GM18498 (cell line): ENCODE results near the gene HRC.
"Not testable (repeated sequence)": the region's sequence is repeated elsewhere in the genome, so short reads cannot be mapped to it uniquely, and the experiment has no call there.

ENCODE experiments used
- ATAC-seq: cut with Tn5 transposase; IDR thresholded peaks from one replicate; pipeline ENCODE4 v1.9.1; 2021; ENCODE audit warnings: mild to moderate bottlenecking, moderate library complexity; ENCODE audit not compliant: unreplicated experiment

Gene HRC, protein sequence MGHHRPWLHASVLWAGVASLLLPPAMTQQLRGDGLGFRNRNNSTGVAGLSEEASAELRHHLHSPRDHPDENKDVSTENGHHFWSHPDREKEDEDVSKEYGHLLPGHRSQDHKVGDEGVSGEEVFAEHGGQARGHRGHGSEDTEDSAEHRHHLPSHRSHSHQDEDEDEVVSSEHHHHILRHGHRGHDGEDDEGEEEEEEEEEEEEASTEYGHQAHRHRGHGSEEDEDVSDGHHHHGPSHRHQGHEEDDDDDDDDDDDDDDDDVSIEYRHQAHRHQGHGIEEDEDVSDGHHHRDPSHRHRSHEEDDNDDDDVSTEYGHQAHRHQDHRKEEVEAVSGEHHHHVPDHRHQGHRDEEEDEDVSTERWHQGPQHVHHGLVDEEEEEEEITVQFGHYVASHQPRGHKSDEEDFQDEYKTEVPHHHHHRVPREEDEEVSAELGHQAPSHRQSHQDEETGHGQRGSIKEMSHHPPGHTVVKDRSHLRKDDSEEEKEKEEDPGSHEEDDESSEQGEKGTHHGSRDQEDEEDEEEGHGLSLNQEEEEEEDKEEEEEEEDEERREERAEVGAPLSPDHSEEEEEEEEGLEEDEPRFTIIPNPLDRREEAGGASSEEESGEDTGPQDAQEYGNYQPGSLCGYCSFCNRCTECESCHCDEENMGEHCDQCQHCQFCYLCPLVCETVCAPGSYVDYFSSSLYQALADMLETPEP

DNA sequence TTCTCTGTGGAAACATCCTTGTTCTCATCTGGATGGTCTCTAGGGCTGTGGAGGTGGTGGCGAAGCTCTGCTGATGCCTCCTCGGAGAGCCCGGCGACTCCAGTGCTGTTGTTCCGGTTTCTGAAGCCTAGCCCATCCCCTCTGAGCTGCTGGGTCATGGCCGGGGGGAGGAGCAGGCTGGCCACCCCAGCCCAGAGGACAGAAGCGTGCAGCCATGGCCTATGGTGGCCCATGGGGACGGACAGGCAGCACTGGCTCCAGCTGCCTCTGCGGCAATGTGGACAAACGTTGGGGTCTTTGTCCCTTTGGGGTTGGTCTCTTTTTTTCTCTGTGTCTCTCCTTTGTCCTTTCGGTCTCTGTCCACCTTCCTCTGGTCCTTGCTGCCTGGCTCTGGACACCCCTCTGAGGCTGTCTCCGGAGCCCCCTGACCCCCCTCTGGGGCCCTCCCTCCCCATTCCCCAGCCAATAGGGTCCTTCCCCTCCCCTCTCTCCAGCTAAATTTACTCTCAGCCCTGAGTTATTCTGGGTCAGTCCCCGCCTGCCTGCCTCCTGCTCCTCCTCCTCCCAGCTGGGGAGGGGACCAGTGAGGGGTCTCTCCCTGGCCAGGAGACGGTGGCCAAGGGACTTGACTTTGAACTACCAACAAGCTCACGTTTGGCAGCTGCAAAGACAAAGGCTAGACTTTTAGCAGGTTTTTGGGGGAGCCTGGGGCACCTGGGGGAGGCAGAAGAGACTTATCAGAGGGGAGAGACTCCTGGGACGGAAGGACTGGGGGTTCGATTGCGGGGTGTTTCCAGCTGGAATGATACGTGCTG is at the start of gene HRC:
HRC (minus strand) TSS at position 392 of the 815 bp plus-strand sequence; CDS start at position 233, 159 bp downstream.
- ATAC-seq, result no peak

DNA sequence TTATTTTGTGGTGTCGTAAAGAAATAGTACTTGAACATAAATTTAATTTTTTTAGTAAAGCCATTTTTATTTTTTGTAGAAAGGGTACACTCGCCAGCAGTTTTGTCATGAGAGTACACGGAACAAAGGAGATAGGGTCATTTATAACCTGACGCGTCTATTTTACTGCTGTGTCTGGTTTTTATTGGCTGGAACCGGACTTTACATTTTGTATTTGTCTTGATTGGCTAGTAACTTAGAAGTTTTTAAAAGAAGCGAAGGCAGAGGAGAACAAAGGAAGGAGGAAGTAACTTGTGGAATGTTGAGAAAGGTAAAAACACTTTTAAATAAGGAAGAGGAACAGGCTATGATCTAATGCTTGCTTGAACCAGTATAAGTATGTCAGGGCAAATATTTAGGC is 45.8 kb upstream of the HRC start:
- no peak for ATAC-seq

GRCh38 chr19:49200238-49200862 is 45.2 kb upstream of the HRC start:
- no peak for ATAC-seq

- no peak for ATAC-seq
Measured at GRCh38 chr19:49196527-49197240, 41.5 kb upstream of the HRC start.

DNA sequence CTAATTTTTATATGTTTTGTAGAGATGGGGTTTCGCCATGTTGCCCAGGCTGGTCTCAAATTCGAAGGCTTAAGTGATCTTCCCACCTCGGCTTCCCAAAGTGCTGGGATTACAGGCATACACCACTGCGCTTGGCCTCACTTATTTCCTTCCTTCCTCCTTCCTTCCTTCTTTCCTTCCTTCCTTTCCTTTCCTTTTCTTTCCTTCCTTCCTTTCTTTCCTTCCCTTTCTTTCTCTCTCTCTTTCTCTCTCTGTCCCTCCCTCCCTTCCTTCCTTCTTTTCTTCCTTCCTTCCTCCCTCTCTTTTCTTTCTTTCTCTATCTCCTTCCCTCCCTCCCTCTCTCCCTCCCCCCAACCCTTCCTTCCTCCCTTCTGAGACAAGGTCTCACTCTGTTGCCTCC is 39.2 kb upstream of the HRC start:
- ATAC-seq, result no peak

DNA sequence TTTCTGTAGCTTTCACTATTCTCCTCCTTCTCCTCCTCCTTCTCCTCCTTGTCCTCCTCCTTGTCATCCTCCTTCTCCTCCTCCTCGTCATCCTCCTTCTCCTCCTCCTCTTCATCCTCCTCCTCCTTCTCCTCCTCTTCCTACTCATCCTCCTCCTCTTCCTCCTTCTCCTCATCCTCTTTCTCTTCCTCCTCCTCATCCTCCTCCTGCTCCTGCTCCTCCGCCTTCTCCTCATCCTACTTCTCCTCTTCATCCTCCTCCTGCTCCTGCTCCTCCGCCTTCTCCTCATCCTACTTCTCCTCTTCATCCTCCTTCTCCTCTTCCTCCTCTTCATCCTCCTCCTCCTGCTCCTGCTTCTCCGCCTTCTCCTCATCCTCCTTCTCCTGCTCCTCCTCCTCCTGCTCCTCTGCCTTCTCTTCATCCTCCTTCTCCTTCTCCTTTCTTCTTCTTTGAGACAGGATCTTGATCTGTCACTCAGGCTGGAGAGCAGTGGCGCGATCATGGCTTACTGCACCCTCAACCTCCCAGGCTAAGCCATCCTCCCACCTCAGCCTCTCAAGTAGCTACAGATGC is 38.7 kb upstream of the HRC start:
- no peak for ATAC-seq

DNA sequence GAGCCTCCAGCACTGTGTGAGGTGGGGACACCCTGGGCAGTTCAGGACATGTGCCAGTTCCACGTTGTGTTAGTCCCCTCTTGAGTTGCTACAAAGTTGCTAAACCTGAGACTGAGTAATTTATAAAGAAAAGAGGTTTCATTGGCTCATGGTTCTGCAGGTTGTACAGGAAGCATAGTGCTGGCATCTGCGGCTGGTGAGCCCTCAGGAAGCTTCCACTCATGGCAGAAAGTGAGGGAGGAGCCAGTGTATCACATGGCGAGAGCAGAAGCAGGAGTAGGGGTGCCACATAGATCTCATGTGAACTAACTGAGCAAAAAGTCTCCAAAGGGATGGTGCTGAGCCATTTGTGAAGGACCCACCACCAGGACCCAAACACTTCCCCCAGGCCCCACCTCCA is 35.6 kb upstream of the HRC start:
- no peak for ATAC-seq

DNA sequence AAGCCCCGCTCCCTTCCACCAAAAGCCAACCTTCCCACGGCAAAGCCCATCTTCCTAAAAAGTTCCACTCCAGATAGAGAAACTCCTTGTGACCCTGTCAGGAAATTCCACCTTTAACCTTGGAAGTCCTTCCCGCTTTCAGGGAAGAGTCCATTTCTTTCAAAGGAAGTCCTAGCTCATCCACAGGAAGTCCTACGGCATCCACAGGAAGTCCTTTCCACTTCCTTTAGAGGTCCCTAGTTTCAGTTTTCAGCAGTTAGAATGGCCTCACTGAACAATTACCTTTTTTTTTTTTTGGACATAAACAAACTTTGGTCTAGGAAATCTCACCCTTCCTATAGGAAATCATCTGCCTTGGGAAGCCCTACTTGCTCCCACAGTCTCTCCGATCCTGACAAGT is 34.1 kb upstream of the HRC start:
- no peak for ATAC-seq

- ATAC-seq, result no peak
Measured at GRCh38 chr19:49188626-49189200, 33.5 kb upstream of the HRC start.

- no peak for ATAC-seq
Measured at GRCh38 chr19:49186108-49186507, 30.9 kb upstream of the HRC start.

- ATAC-seq, result no peak
Measured at GRCh38 chr19:49182848-49183375, 27.7 kb upstream of the HRC start.

DNA sequence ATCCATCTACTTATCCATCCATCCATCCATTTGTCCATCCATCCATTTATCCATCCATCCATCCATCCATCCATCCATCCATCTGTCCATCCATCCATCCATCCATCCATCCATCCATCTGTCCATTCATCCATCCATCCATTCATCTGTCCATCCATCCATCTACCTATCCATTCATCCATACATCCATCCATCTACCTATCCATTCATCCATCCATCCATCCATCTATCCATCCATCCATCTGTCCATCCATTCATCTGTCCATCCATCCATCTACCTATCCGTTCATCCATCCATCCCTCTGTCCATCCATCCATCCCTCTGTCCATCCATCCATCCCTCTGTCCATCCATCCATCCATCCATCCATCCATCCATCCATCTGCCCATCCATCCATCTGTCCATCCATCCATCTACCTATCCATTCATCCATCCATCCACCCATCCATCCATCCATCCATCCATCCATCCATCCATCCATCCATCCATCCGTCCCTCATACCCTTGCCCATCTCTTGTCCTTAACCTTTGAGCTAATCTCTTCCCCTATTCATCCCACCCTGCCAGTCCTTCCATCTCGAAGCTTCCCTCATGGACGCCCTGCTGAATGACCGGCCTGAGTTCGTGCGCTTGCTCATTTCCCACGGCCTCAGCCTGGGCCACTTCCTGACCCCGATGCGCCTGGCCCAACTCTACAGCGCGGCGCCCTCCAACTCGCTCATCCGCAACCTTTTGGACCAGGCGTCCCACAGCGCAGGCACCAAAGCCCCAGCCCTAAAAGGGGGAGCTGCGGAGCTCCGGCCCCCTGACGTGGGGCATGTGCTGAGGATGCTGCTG is 27.0 kb upstream of the HRC start:
- not testable (repeated sequence) for ATAC-seq

DNA sequence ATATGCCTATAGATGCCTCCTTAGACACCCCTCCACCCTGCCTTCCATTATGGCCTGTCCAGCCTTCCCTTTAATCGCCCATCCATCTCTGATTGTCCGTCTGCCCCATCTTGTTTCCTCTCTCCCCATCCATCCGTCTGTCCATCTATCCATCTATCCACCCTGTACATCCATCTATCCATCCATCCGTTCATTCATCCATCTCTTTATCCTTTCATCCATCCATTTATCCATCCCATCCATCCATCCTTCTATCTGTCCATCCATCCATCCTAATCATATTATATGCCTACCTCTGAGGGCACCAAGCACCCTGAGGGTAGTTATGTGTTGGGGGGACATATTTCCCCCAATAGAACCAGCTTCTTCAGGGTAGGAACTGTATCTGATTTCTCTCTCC is 25.5 kb upstream of the HRC start:
- no peak for ATAC-seq

DNA sequence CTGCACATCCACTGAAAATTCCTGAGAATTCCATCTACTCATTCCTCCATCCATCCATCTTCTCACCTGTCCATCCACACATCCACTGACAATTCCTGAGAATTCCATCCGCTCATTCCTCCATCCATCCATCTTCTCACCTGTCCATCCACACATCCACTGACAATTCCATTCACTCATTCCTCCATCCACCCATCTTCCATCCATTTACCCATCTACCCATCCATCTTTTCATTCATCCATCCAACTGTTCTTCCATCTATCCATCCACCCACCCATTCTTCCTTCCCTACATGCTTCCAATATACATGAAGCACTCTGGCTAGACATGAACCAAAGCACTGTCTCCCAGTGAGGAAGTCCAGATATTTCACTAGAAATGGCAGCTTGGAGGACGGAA is 18.0 kb upstream of the HRC start:
- no peak for ATAC-seq

- ATAC-seq, result no peak
Measured at GRCh38 chr19:49168421-49168820, 13.2 kb upstream of the HRC start.

DNA sequence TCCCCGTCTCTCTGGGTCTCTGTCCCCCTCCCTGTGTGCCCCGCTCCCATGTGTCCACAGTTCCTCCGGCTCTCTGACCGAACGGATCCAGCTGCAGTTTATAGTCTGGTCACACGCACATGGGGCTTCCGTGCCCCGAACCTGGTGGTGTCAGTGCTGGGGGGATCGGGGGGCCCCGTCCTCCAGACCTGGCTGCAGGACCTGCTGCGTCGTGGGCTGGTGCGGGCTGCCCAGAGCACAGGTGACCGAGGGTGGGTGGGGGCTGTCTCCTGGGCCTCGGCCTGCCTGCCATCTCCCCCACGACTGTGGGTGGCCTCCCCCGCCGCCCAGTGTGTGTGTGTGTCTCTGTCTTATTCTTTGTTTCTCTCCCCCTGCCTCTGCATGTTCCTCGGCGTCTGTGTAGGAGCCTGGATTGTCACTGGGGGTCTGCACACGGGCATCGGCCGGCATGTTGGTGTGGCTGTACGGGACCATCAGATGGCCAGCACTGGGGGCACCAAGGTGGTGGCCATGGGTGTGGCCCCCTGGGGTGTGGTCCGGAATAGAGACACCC is 12.7 kb upstream of the HRC start:
- ATAC-seq, result no peak

DNA sequence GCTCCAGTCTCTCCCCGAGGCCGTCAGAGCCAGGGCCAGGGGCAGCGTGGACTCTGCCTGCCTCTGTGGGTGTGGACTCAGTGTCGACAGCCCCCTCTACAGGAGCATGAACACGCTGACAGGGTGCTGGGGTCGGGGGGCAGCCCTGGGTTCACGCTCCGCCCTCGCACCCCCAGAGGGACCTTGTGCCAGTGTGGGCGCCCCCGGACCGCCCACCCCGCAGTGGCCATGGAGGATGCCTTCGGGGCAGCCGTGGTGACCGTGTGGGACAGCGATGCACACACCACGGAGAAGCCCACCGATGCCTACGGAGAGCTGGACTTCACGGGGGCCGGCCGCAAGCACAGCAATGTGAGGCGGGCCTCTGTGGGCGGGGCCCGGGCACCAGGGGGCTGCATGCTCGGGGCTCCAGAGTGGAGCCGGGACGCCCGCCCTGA is 10.7 kb upstream of the HRC start:
- ATAC-seq, result no peak

DNA sequence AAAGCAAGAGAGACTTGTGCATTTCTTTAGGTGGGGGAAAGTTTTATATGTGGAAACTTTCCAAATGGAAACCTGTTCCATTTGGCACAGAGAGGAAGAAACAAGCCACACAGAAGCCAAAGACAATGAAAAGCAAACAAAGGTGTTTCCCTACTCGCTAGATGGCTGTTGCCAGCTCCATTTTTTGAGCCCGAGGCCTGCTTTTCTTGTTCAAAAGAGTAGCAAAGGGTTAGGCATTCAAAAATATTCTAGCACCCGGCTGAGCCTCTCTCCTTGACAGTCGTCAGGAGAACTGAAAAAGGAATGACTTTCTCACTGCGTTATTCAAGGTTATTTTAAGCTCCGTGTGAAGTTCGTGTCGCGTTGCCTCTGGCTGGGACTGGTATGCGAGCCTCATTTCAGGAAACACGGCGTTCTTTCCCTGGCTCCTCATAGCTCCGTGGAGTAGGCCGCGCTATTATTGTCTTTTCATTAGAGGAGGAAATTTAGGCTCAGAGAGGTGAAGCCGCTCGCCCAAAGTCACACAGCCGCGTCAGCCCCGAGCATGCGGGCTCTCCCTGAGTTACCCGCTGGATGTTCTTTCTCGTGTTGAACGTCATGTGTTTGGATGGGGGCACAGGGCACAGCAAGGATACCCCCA is 10.0 kb upstream of the HRC start:
- ATAC-seq, result no peak
